ENCODE results near the gene MSL3B.

MSL3B gene

DNA sequence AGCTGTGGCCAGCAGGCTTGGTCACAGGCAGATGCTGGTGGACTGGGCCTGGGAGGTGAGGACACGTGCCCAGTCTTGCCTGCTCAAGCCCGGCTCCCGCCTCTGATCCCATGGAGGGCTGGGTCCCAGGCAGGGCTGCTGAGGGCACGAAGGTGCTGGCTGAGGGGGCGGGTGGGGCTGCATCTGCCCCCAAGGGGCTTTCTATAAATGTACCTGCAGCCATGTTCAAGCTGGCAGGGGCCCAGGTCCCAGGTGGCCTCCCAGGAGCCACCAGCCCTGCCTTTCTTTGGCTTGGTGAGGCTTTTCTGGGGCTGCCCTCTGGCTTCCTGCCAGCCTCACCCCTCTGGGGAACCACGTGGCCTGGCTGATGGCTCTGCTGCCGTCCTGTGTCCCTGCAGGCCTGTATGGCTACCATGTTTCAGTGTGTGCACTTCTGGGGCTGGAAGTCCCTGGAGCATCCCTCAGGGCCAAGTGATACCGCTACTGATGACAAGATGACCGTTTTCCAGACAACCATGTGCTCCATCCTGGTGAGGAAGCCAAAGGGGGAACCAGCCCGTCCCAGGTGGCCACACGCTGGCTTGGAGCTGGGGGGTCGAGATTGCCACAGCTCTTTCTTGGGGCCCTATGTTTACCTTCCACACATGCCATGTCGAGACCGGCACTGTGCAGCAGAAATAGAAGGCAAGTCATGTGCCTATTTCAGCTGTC, 37.0 kb downstream of the MSL3B start:
- Histone ChIP-seq H3K27ac (no peak overlapping the region), H3K27me3 (replicated peaks; ENCODE audit: insufficient read depth) (no peaks in the 10 kb centered on the region), H3K9me3 (no peaks in the 10 kb centered on the region), H3K4me1 (replicated peaks) (no peaks in the 10 kb centered on the region), H3K4me3 (no peak overlapping the region), H3K36me3 (no peaks in the 10 kb centered on the region)
- intact Hi-C loops (cut with DNase I), result no loop called here
- TF ChIP-seq, protein P1, sequence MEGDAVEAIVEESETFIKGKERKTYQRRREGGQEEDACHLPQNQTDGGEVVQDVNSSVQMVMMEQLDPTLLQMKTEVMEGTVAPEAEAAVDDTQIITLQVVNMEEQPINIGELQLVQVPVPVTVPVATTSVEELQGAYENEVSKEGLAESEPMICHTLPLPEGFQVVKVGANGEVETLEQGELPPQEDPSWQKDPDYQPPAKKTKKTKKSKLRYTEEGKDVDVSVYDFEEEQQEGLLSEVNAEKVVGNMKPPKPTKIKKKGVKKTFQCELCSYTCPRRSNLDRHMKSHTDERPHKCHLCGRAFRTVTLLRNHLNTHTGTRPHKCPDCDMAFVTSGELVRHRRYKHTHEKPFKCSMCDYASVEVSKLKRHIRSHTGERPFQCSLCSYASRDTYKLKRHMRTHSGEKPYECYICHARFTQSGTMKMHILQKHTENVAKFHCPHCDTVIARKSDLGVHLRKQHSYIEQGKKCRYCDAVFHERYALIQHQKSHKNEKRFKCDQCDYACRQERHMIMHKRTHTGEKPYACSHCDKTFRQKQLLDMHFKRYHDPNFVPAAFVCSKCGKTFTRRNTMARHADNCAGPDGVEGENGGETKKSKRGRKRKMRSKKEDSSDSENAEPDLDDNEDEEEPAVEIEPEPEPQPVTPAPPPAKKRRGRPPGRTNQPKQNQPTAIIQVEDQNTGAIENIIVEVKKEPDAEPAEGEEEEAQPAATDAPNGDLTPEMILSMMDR (IDR thresholded peaks at IDR 0.05), result no peak
- no peak for TF ChIP-seq POLR2AphosphoS5 (IDR thresholded peaks at IDR 0.05)
- TF ChIP-seq POLR2A (IDR thresholded peaks at IDR 0.05), result no peak
- no peak for DNase-seq (ENCODE audit: low spot score)
- 79% methylated on average over 13 of the region's 14 CpGs for WGBS

DNA sequence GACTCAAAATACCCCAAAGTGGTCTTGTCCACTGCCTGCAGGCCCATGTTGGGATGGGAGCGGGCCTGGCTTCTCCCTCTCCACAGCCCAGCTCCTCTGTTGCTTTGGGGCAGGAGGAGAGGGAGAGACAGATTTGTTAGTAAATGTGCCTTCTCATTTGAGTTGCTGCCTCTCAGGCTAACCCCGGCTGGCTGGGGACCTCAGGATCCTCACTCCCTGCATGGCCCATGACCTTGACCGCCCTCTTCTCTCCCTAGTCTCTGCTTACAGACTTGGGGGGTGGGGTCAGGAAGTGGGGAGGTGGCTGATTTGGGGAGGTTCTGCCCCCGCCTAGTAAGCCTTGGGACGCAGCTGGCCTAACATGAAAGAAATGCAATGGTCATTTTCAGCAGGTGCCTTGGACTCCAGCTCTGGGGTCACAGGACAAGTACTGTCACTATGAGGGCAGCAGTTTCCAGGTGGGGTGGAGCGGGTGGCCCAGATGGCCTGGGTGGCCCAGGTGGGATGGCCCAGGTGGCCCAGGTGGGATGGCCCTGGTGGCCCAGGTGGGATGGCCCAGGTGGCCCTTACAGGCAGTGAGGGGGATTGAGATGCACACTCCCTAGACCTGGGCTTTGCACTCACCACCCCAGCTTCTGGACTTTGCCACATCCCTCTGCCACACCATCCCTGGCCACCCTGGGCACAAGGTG, 37.9 kb downstream of the MSL3B start:
- DNase-seq (ENCODE audit: low spot score), result no peak
- no peaks in the 10 kb centered on the region for H3K9me3 ChIP-seq
- H3K4me1 ChIP-seq (replicated peaks), result no peaks in the 10 kb centered on the region
- TF ChIP-seq, protein P1 (IDR thresholded peaks at IDR 0.05), result no peak
- TF ChIP-seq POLR2A (IDR thresholded peaks at IDR 0.05), result no peak
- no peak for TF ChIP-seq POLR2AphosphoS5 (IDR thresholded peaks at IDR 0.05)
- intact Hi-C loops (cut with DNase I), result no loop called here
- no peaks in the 10 kb centered on the region for H3K36me3 ChIP-seq
- H3K4me3 ChIP-seq, result no peak overlapping the region
- WGBS, result 93% methylated on average over 6 of the region's 6 CpGs
- H3K27ac ChIP-seq, result no peak overlapping the region
- H3K27me3 ChIP-seq (replicated peaks; ENCODE audit: insufficient read depth), result no peaks in the 10 kb centered on the region

DNA sequence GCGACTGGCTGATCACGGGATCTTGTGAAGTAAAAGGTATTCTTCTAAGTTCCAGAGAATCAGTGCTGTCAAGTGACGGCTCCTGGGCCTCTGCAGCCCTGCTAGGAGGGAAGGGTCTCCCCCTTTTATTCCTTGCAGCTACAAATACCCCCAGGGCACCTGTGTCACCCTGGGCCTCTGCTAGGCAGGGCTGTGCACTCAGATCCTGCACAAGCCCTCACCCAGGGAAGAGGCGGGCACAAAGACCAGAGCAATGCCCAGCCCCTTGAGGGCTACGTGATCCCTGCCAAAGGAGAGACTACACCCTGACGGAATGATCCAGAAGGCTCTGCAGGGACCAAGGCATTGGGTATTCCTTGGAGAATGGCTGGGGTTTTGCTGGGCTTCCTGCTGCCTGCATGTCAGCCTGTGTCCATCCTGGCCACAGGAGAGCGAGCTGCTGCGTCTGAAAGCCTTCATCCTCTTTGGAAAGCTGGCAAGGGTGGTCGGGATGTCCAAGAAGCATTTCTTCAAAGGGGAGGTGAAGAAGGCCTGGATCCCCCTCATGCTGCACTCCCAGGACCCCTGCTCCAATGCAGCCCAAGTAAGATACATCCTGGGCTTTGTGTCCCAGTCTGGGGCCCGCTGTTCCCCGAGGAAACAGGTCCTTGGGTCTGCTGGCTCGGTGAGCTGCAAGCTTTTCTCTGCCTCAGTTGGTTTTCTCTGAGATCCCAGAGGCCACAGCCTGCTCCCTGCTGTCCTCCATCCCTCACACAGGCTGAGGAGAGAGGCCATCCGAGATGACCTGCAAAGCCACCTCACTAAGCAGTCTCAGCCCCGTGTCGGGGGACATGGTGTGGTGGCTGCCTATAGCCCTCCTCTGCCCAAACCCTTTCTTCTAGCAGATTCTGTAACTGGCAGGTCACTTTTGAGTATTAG, 38.7 kb downstream of the MSL3B start:
- Histone ChIP-seq H3K4me3 (no peak overlapping the region), H3K27ac (no peak overlapping the region), H3K36me3 (no peaks in the 10 kb centered on the region), H3K9me3 (no peaks in the 10 kb centered on the region), H3K27me3 (replicated peaks; ENCODE audit: insufficient read depth) (no peaks in the 10 kb centered on the region), H3K4me1 (replicated peaks) (no peaks in the 10 kb centered on the region)
- intact Hi-C loops (cut with DNase I), result no loop called here
- 94% methylated on average over 15 of the region's 15 CpGs for WGBS
- no peak for DNase-seq (ENCODE audit: low spot score)
- TF ChIP-seq, protein P1 (IDR thresholded peaks at IDR 0.05), result no peak
- no peak for TF ChIP-seq POLR2A (IDR thresholded peaks at IDR 0.05)
- TF ChIP-seq POLR2AphosphoS5 (IDR thresholded peaks at IDR 0.05), result no peak

DNA sequence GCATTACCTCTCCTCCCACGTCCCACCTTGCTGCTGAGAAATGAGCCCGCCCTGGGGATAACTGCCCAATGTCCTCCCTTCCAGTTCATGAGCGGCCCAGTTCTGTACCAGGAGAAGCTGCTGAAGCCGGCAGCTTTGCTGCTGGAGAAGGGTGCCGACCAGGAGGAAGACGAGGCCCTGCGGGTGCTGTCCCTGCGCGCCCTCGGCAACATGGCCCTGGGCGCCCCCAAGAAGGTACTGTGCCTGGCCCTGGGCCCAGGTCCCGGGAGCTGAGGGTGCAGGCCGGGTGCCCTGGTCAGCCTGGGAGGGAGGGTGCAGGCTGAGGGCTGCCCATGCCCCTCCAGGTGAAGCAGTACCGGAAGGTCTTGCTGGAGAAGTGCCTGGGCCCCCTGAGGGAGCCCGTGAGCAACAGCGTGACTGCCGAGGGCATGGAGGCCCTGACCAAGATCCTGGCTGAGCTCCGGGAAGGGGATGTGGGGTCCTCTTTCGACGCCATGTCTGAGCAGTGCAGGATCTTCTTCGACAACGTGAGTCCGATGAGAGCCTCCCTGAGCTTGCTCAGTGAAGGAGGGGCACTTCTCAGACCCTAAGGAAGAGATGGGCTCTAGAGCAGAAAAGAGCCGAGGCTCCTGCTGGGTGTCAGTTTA, 39.5 kb downstream of the MSL3B start:
- TF ChIP-seq POLR2AphosphoS5 (IDR thresholded peaks at IDR 0.05) (no peak), POLR2A (IDR thresholded peaks at IDR 0.05) (no peak)
- TF ChIP-seq, protein P1 (IDR thresholded peaks at IDR 0.05), result no peak
- Histone ChIP-seq H3K4me1 (replicated peaks) (no peaks in the 10 kb centered on the region), H3K36me3 (no peaks in the 10 kb centered on the region), H3K4me3 (no peak overlapping the region), H3K27me3 (replicated peaks; ENCODE audit: insufficient read depth) (no peaks in the 10 kb centered on the region), H3K27ac (no peak overlapping the region), H3K9me3 (no peaks in the 10 kb centered on the region)
- intact Hi-C loops (cut with DNase I), result no loop called here
- WGBS, result 79% methylated on average over 17 of the region's 24 CpGs
- DNase-seq (ENCODE audit: low spot score), result no peak
